ENCODE measurements around the gene RPS21. TPM values are rescaled to one million over a fixed set of nuclear protein-coding genes. Genes with fewer than 3 reads are reported as not detected.

Gene RPS21
- total and polyA plus RNA-seq, 11 donors, result 434 to 3,051 (median 712) TPM

GRCh38 chr20:62400541-62400940 lies 13.6 kb downstream of the RPS21 start:
- intact Hi-C loops (cut with DNase I), result loop anchor here in 4 of 10 donors (5.0 to 10.0 kb wide), 5 partner anchors 98 to 394 kb away; partner anchors contain the start of genes ADRM1 (in 2 of the 4) and MRGBP (in 1 of the 4)
- H3K36me3 ChIP-seq, result peaks cover 0 to 6% (median 0%) of the 10 kb centered on the region in 9 donors
- ATAC-seq (no peak), DNase-seq (no peak)
- 82 to 90% (median 87%) methylated on average over 9 to 10 of the region's 10 CpGs for WGBS, 4 donors
- H3K4me1 ChIP-seq, result peaks cover 0 to 6% (median 3%) of the 10 kb centered on the region in 12 donors
- no peaks in the 10 kb centered on the region for H3K27me3 ChIP-seq
- H3K4me3 ChIP-seq, result no peak overlapping the region
- TF ChIP-seq CTCF (IDR thresholded peaks at IDR 0.05) (no peak), POLR2A (IDR thresholded peaks at IDR 0.05) (no peak)
- H3K9me3 ChIP-seq, result no peaks in the 10 kb centered on the region
- no peak overlapping the region for H3K27ac ChIP-seq

GRCh38 chr20:62401331-62401779 lies 14.5 kb downstream of the RPS21 start:
- DNase-seq (no peak), ATAC-seq (no peak)
- Histone ChIP-seq H3K4me1 (peaks cover 0 to 14% (median 11%) of the 10 kb centered on the region in 12 donors), H3K27me3 (no peaks in the 10 kb centered on the region), H3K27ac (no peak overlapping the region), H3K36me3 (peaks cover 0 to 4% (median 0%) of the 10 kb centered on the region in 9 donors), H3K9me3 (no peaks in the 10 kb centered on the region), H3K4me3 (no peak overlapping the region)
- intact Hi-C loops (cut with DNase I), result loop anchor here in 4 of 10 donors (5.0 to 10.0 kb wide), 5 partner anchors 99 to 393 kb away; partner anchors contain the start of genes ADRM1 (in 2 of the 4) and MRGBP (in 1 of the 4)
- 81 to 94% (median 86%) methylated on average over 14 to 21 of the region's 21 CpGs for WGBS, 4 donors
- TF ChIP-seq CTCF (IDR thresholded peaks at IDR 0.05) (peak in 2 of 12 donors; percentile 5 to 12), POLR2A (IDR thresholded peaks at IDR 0.05) (no peak)

- Histone ChIP-seq H3K9me3 (no peaks in the 10 kb centered on the region), H3K27me3 (no peaks in the 10 kb centered on the region), H3K4me1 (peaks cover 0 to 21% (median 18%) of the 10 kb centered on the region in 12 donors), H3K4me3 (no peak overlapping the region), H3K36me3 (peaks cover 0 to 4% (median 0%) of the 10 kb centered on the region in 9 donors), H3K27ac (no peak overlapping the region)
- intact Hi-C loops (cut with DNase I), result loop anchor here in 4 of 10 donors (5.0 to 10.0 kb wide), 5 partner anchors 100 to 392 kb away; partner anchors contain the start of genes ADRM1 (in 2 of the 4) and MRGBP (in 1 of the 4)
- TF ChIP-seq POLR2A (IDR thresholded peaks at IDR 0.05) (no peak), CTCF (IDR thresholded peaks at IDR 0.05) (no peak)
- ATAC-seq (no peak), DNase-seq (no peak)
- whole genome bisulfite sequencing, 4 donors, result 87 to 90% (median 89%) methylated on average over 9 to 23 of the region's 23 CpGs
Observed at GRCh38 chr20:62402456-62403150, 15.7 kb downstream of the RPS21 start.

- intact Hi-C loops (cut with DNase I), result loop anchor here in 4 of 10 donors (5.0 to 10.0 kb wide), 5 partner anchors 101 to 391 kb away; partner anchors contain the start of genes ADRM1 (in 2 of the 4) and MRGBP (in 1 of the 4)
- Histone ChIP-seq H3K27me3 (no peaks in the 10 kb centered on the region), H3K4me1 (peaks cover 0 to 25% (median 20%) of the 10 kb centered on the region in 12 donors), H3K36me3 (peaks cover 0 to 4% (median 0%) of the 10 kb centered on the region in 9 donors), H3K9me3 (no peaks in the 10 kb centered on the region), H3K4me3 (no peak overlapping the region), H3K27ac (no peak overlapping the region)
- TF ChIP-seq CTCF (IDR thresholded peaks at IDR 0.05) (no peak), POLR2A (IDR thresholded peaks at IDR 0.05) (no peak)
- DNase-seq, result no peak
- 83 to 89% (median 88%) methylated on average over 13 of the region's 13 CpGs for WGBS, 4 donors
- no peak for ATAC-seq
Observed at GRCh38 chr20:62403331-62403730, 16.4 kb downstream of the RPS21 start.

Measured in heart left ventricle (tissue), 16 donors.